B cell (primary cell): ENCODE data around the gene CCDC87. TPM values are rescaled to one million over a fixed set of nuclear protein-coding genes. Genes with fewer than 3 reads are reported as not detected.
"Not testable (repeated sequence)": the region's sequence is repeated elsewhere in the genome, so short reads cannot be mapped to it uniquely, and the experiment has no call there.

Source experiments
- ATAC-seq: fragments of 200-7000 bp; cut with Tn5 transposase; one replicate; pipeline ENCODE4 v1.10.0; 2021; ENCODE audit warnings: low read depth, mild to moderate bottlenecking, moderate number of reproducible peaks, moderate library complexity
- CTCF ChIA-PET: fragments of 350-600 bp; sonication (Branson Sonifier 250); formaldehyde crosslinking; loops from one replicate; lab custom pipeline; 2021; ENCODE audit warnings: antibody characterized with exemption, inconsistent platforms; lab: Charles Lee
- POLR2A ChIA-PET: fragments of 350-600 bp; sonication (Branson Sonifier 250); formaldehyde crosslinking; loops from one replicate; lab custom pipeline; 2021; ENCODE audit warnings: antibody characterized with exemption; lab: Charles Lee
- DNase-seq: peaks from one replicate; pipeline ENCODE4 v3.0.0; 2013
- H2AFZ ChIP-seq: 2 replicates; pipeline ENCODE4 v1.6.1; 2012; ENCODE audit warnings: mild to moderate bottlenecking, low read depth, low read length; ENCODE audit not compliant: insufficient read depth, poor library complexity, severe bottlenecking
- H3K27ac ChIP-seq, 2 donors: 1 replicate in 1 of 2; 2 replicates in 1 of 2; pipeline ENCODE4 v1.5.1; 2012 to 2013; ENCODE audit warnings: low read length in 2 of 2, mild to moderate bottlenecking in 2 of 2, moderate library complexity in 1 of 2
- H3K27me3 ChIP-seq, 4 experiments: fragments of 200-600 bp in 1 of 4; sonication (generic) in 1 of 4; replicated peaks in 1 of 4; 1 replicate in 2 of 4; 2 replicates in 2 of 4; pipeline versions ENCODE4 v1.6.1 to v1.7.0; 2013 to 2016; ENCODE audit warnings: low read length in 3 of 4, mild to moderate bottlenecking in 2 of 4, mixed read lengths in 1 of 4, moderate library complexity in 1 of 4; ENCODE audit not compliant: insufficient read depth in 4 of 4, control insufficient read depth in 3 of 4; ENCODE audit errors: control extremely low read depth in 1 of 4
- H3K36me3 ChIP-seq, 2 experiments: replicated peaks in 1 of 2; 1 replicate in 1 of 2; 2 replicates in 1 of 2; pipeline versions ENCODE4 v1.6.1 to v1.7.1; 2013; ENCODE audit warnings: low read length in 1 of 2; ENCODE audit not compliant: insufficient read depth in 2 of 2, control insufficient read depth in 1 of 2; ENCODE audit errors: control extremely low read depth in 1 of 2, extremely low read depth in 1 of 2
- H3K4me1 ChIP-seq, 2 donors: fragments of 200-600 bp in 1 of 2; sonication (generic) in 1 of 2; 1 replicate in 1 of 2; 2 replicates in 1 of 2; pipeline versions ENCODE4 v1.5.1 to v1.6.1; 2013 to 2017; ENCODE audit warnings: low read length in 2 of 2; ENCODE audit not compliant: control insufficient read depth in 2 of 2, insufficient read depth in 2 of 2
- H3K4me2 ChIP-seq: replicated peaks from 2 replicates; pipeline ENCODE3; 2012; ENCODE audit warnings: mild to moderate bottlenecking, low read depth, low read length; ENCODE audit not compliant: poor library complexity, severe bottlenecking
- H3K4me3 ChIP-seq, 5 experiments: fragments of 200-600 bp in 1 of 5; sonication (generic) in 1 of 5; 1 replicate in 3 of 5; 2 replicates in 2 of 5; pipeline versions ENCODE4 v1.5.1 to v1.7.0; 2011 to 2016; ENCODE audit warnings: low read length in 4 of 5, mild to moderate bottlenecking in 4 of 5, low read depth in 2 of 5, control low read depth in 1 of 5, moderate library complexity in 1 of 5; ENCODE audit not compliant: insufficient read depth in 1 of 5; ENCODE audit errors: control extremely low read depth in 1 of 5, extremely low read depth in 1 of 5
- H3K79me2 ChIP-seq: fragments of 200-600 bp; sonication (generic); one replicate; pipeline ENCODE4 v1.6.0; 2016; ENCODE audit warnings: low read length; ENCODE audit not compliant: control insufficient read depth, insufficient read depth
- H3K9ac ChIP-seq: fragments of 200-600 bp; sonication (generic); 2 replicates; pipeline ENCODE4 v1.6.1; 2017; ENCODE audit warnings: mild to moderate bottlenecking, low read length, moderate library complexity
- H3K9me3 ChIP-seq, 3 donors: one replicate each; pipeline versions ENCODE4 v1.6.1 to v1.7.1; 2013; ENCODE audit warnings: low read length in 2 of 3; ENCODE audit not compliant: control insufficient read depth in 2 of 3, insufficient read depth in 1 of 3; ENCODE audit errors: control extremely low read depth in 1 of 3
- H4K20me1 ChIP-seq: 2 replicates; pipeline ENCODE4 v1.6.0; 2012; ENCODE audit warnings: mild to moderate bottlenecking, low read length; ENCODE audit not compliant: insufficient read depth, control insufficient read depth, poor library complexity, severe bottlenecking
- H3K27ac Mint-ChIP-seq: one replicate; pipeline ENCODE4 v1.8.0; 2021; ENCODE audit warnings: mixed read lengths
- H3K27me3 Mint-ChIP-seq: one replicate; pipeline ENCODE4 v1.8.0; 2021; ENCODE audit warnings: mixed read lengths
- H3K4me1 Mint-ChIP-seq: one replicate; pipeline ENCODE4 v1.8.0; 2021; ENCODE audit warnings: mixed read lengths
- H3K4me3 Mint-ChIP-seq: one replicate; pipeline ENCODE4 v1.8.0; 2021; ENCODE audit warnings: mixed read lengths
- H3K9me3 Mint-ChIP-seq: one replicate; pipeline ENCODE4 v1.8.0; 2022; ENCODE audit warnings: mixed read lengths; ENCODE audit not compliant: insufficient read depth
- EZH2 ChIP-seq: IDR thresholded peaks from 2 replicates; pipeline ENCODE4 v1.6.1; 2012; ENCODE audit warnings: borderline replicate concordance, low read depth, mild to moderate bottlenecking, moderate library complexity, low read length; ENCODE audit not compliant: insufficient read depth, poor library complexity, severe bottlenecking
- WGBS: methylation state at CpG from one replicate; pipeline ENCODE4 v1.1.5; 2013; ENCODE audit warnings: missing lambda C conversion rate; ENCODE audit not compliant: insufficient coverage; 5-methylcytosine and 5-hydroxymethylcytosine counted together
- intact Hi-C: fragments of 100-400 bp; cut with micrococcal nuclease; formaldehyde crosslinking; loops from one replicate; pipeline ENCODE4 v1.10.0; 2022
- polyA plus RNA-seq: library from polyadenylated mRNA; depleted of rRNA; stranded (reverse); fragments of >200 nt; gene quantifications from 2 replicates; pipeline ENCODE4 v1.2.3, GENCODE V29; 2012
- total RNA-seq, 2 donors: library from RNA; stranded (reverse); fragments of 120-200 nt in 1 of 2; gene quantifications; 1 replicate in 1 of 2; 2 replicates in 1 of 2; pipeline versions ENCODE4 v1.2.3 to v1.2.4, GENCODE V29; 2013 to 2022
- TF ChIP-seq, protein P1 (sequence below): fragments of 200-600 bp; IDR thresholded peaks from one replicate; pipeline ENCODE4 v1.8.0; 2022; ENCODE audit warnings: antibody characterized with exemption, mild to moderate bottlenecking

The CCDC87 gene
- total and polyA plus RNA-seq, 2 donors (not counting 1 experiment from before 2014, with no cell fraction given), result 0.39 TPM; not detected in 1

- no peak overlapping the region for H3K27ac ChIP-seq
- peaks cover 0 to 4% (median 0%) of the 10 kb centered on the region in 4 experiments for H3K27me3 ChIP-seq
- no peaks in the 10 kb centered on the region for H3K79me2 ChIP-seq
- H4K20me1 ChIP-seq, result no peaks in the 10 kb centered on the region
- WGBS, result 58% methylated on average over 2 of the region's 2 CpGs
- Mint-ChIP-seq H3K4me3 (no peak overlapping the region), H3K27me3 (no peaks in the 10 kb centered on the region), H3K9me3 (peaks cover 3% of the 10 kb centered on the region), H3K27ac (no peak overlapping the region), H3K4me1 (no peaks in the 10 kb centered on the region)
- ATAC-seq, result no peak
- TF ChIP-seq EZH2, result no peak
- TF ChIP-seq, protein P1, sequence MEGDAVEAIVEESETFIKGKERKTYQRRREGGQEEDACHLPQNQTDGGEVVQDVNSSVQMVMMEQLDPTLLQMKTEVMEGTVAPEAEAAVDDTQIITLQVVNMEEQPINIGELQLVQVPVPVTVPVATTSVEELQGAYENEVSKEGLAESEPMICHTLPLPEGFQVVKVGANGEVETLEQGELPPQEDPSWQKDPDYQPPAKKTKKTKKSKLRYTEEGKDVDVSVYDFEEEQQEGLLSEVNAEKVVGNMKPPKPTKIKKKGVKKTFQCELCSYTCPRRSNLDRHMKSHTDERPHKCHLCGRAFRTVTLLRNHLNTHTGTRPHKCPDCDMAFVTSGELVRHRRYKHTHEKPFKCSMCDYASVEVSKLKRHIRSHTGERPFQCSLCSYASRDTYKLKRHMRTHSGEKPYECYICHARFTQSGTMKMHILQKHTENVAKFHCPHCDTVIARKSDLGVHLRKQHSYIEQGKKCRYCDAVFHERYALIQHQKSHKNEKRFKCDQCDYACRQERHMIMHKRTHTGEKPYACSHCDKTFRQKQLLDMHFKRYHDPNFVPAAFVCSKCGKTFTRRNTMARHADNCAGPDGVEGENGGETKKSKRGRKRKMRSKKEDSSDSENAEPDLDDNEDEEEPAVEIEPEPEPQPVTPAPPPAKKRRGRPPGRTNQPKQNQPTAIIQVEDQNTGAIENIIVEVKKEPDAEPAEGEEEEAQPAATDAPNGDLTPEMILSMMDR, result no peak
- peaks cover 3 to 14% (median 5%) of the 10 kb centered on the region in 3 donors for H3K9me3 ChIP-seq
- no peak overlapping the region for H3K9ac ChIP-seq
- intact Hi-C loops, result no loop called here
- POLR2A ChIA-PET, result interaction anchor here (0.6 kb wide), 2 partner anchors 9 to 59 kb away, joined by 4 to 5 read pairs; no protein-coding TSS in a partner anchor
- H3K4me1 ChIP-seq, result no peaks in the 10 kb centered on the region
- DNase-seq, result no peak
- no peaks in the 10 kb centered on the region for H3K36me3 ChIP-seq
- H3K4me2 ChIP-seq, result no peak overlapping the region
- no peak overlapping the region for H2AFZ ChIP-seq
- no peak overlapping the region for H3K4me3 ChIP-seq
- CTCF ChIA-PET, result interaction anchor here (0.6 to 12.2 kb wide), 2 partner anchors 52 to 94 kb away, joined by 3 to 301 read pairs; partner anchors contain the start of genes RBM4 and RBM4B
These were observed 6.7 kb downstream of the CCDC87 start for GRCh38 chr11:66586136-66586535.

GRCh38 chr11:66585447-66585846, 7.4 kb downstream of the CCDC87 start:
- H3K9ac ChIP-seq, H3K27ac ChIP-seq, H3K27ac Mint-ChIP-seq, H3K4me3 ChIP-seq, intact Hi-C loops, ATAC-seq, H3K27me3 ChIP-seq, H4K20me1 ChIP-seq, H2AFZ ChIP-seq, DNase-seq, H3K4me1 ChIP-seq, H3K36me3 ChIP-seq, H3K9me3 Mint-ChIP-seq, H3K79me2 ChIP-seq, H3K4me3 Mint-ChIP-seq, H3K27me3 Mint-ChIP-seq, H3K4me2 ChIP-seq, H3K4me1 Mint-ChIP-seq: not testable (repeated sequence)
- WGBS, result no CpG with 5 or more reads among the region's 1 CpG
- ChIA-PET POLR2A (interaction anchor here (1.0 kb wide), 1 partner anchor 31 kb away, joined by 4 read pairs; the partner anchor contains the start of gene RBM14), CTCF (interaction anchor here (0.8 to 12.2 kb wide), 2 partner anchors 94 to 146 kb away, joined by 3 to 301 read pairs; partner anchors contain the start of gene RBM4B)
- H3K9me3 ChIP-seq, result peaks cover 3 to 14% (median 5%) of the 10 kb centered on the region in 3 donors

DNA sequence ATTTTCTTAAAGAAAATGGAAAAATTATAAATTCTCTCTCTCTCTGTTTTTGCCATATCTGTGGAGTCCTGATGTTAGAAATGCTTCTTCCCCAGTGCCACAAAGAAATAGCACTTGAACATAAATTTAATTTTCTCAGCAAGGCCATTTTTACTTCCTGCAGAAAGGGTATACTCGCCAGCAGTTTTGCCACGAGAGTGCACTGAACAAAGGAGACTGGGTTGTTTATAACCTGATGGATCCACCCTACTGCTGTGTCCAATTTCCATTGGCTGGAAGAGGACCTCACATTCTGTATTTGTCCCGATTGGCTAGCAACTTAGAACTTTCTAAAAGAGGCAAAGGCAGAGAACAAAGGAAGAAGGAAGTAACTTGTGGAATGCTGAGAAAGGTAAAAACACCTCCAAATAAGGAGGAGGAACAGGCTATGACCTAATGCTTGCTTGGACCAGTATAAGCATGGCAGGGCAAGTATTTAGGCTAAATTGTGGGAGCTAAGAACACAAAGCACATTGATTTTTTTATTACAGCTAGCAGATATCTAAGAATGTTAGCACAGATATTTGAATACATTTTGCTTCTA, 10.2 kb downstream of the CCDC87 start:
- peaks cover 3 to 14% (median 5%) of the 10 kb centered on the region in 3 donors for H3K9me3 ChIP-seq
- H3K27ac ChIP-seq, H4K20me1 ChIP-seq, H3K9ac ChIP-seq, DNase-seq, POLR2A ChIA-PET, H3K79me2 ChIP-seq, H3K4me3 Mint-ChIP-seq, H3K4me1 ChIP-seq, H3K4me2 ChIP-seq, intact Hi-C loops, H3K4me3 ChIP-seq, H3K36me3 ChIP-seq, H3K4me1 Mint-ChIP-seq, H3K27me3 ChIP-seq, H3K27ac Mint-ChIP-seq, H2AFZ ChIP-seq, ATAC-seq, H3K9me3 Mint-ChIP-seq, H3K27me3 Mint-ChIP-seq: not testable (repeated sequence)
- CTCF ChIA-PET, result interaction anchor here (1.1 to 12.2 kb wide), 2 partner anchors 9 to 97 kb away, joined by 3 to 301 read pairs; partner anchors contain the start of gene RBM4B
- 77% methylated on average over 2 of the region's 3 CpGs for WGBS
